SU-DHL-6 (cell line): ENCODE results near the gene IP6K3.

Source experiments
- H2AFZ ChIP-seq: fragments of 200-600 bp; sonication (generic); 2 replicates; pipeline ENCODE4 v1.6.1; 2014; ENCODE audit warnings: low read depth, mild to moderate bottlenecking, moderate library complexity, mixed read lengths, antibody characterized with exemption, low read length; ENCODE audit not compliant: severe bottlenecking
- H3F3A ChIP-seq: fragments of 200-600 bp; shearing (Covaris generic); 2 replicates; pipeline ENCODE4 v1.6.0; 2016; ENCODE audit warnings: antibody characterized with exemption, mild to moderate bottlenecking; ENCODE audit not compliant: insufficient read depth
- H3K27ac ChIP-seq: fragments of 200-600 bp; sonication (generic); 2 replicates; pipeline ENCODE4 v1.5.1; 2016; ENCODE audit warnings: low read depth, mild to moderate bottlenecking, low read length, moderate library complexity, mixed read lengths
- H3K27me3 ChIP-seq: fragments of 200-600 bp; sonication (generic), shearing (Covaris generic); 2 replicates; pipeline ENCODE4 v1.6.0; 2014; ENCODE audit warnings: mild to moderate bottlenecking, low read length
- H3K36me3 ChIP-seq: fragments of 200-600 bp; sonication (generic); 2 replicates; pipeline ENCODE4 v1.6.1; 2014; ENCODE audit warnings: mild to moderate bottlenecking, low read length, mixed read lengths
- H3K4me2 ChIP-seq: fragments of 300-600, 200-600 bp; shearing (Covaris generic), sonication (generic); 2 replicates; pipeline ENCODE4 v1.6.0; 2014; ENCODE audit warnings: low read length, low read depth, mild to moderate bottlenecking; ENCODE audit not compliant: poor library complexity, severe bottlenecking
- H3K4me3 ChIP-seq: fragments of 200-600 bp; sonication (generic); 2 replicates; pipeline ENCODE4 v1.5.1; 2014; ENCODE audit warnings: antibody characterized with exemption, low read length, mild to moderate bottlenecking, mixed read lengths; ENCODE audit not compliant: insufficient read depth, poor library complexity, severe bottlenecking
- H3K79me2 ChIP-seq: fragments of 200-600 bp; sonication (generic); 2 replicates; pipeline ENCODE4 v1.6.1; 2014; ENCODE audit warnings: mild to moderate bottlenecking, low read length, moderate library complexity; ENCODE audit not compliant: insufficient read depth
- H3K9ac ChIP-seq: fragments of 200-600 bp; sonication (generic); 2 replicates; pipeline ENCODE4 v1.7.0; 2014; ENCODE audit warnings: mild to moderate bottlenecking, low read length
- H3K9me2 ChIP-seq: fragments of 200-600 bp; sonication (generic); replicated peaks from 2 replicates; pipeline ENCODE4 v1.6.1; 2014; ENCODE audit warnings: low read length; ENCODE audit not compliant: insufficient read depth
- H3K9me3 ChIP-seq: fragments of 200-600 bp; sonication (generic); 2 replicates; pipeline ENCODE4 v1.6.1; 2014; ENCODE audit warnings: low read length, mixed read lengths; ENCODE audit not compliant: insufficient read depth
- H4K20me1 ChIP-seq: fragments of 200-600 bp; sonication (generic); 2 replicates; pipeline ENCODE4 v1.6.1; 2014; ENCODE audit warnings: low read depth, mild to moderate bottlenecking, antibody characterized with exemption, low read length, moderate library complexity, mixed read lengths
- CTCF ChIP-seq: fragments of 200-600 bp; sonication (generic); IDR thresholded peaks from one replicate; pipeline ENCODE4 v1.5.1; 2017; ENCODE audit warnings: antibody characterized with exemption, mild to moderate bottlenecking, low read length, moderate library complexity; ENCODE audit not compliant: insufficient read depth, poor library complexity, severe bottlenecking
- EZH2phosphoT487 ChIP-seq: fragments of 200-600 bp; sonication (generic), shearing (Covaris generic); conservative IDR thresholded peaks from 2 replicates; pipeline ENCODE4 v1.6.1; 2018; ENCODE audit warnings: mild to moderate bottlenecking, antibody characterized with exemption, low read length, moderate library complexity, mixed read lengths

IP6K3 gene

GRCh38 chr6:33747823-33748222 lies 1.1 kb upstream of the IP6K3 start:
- H4K20me1 ChIP-seq = no peaks in the 10 kb centered on the region; the same call in 1 of the 2 replicates
- no peak overlapping the region for H2AFZ ChIP-seq
- H3K79me2 ChIP-seq = no peaks in the 10 kb centered on the region
- no peaks in the 10 kb centered on the region for H3K9me2 ChIP-seq
- H3F3A ChIP-seq = no peaks in the 10 kb centered on the region
- H3K4me3 ChIP-seq = no peak overlapping the region
- H3K9me3 ChIP-seq = no peaks in the 10 kb centered on the region
- no peaks in the 10 kb centered on the region for H3K36me3 ChIP-seq
- no peak overlapping the region for H3K27ac ChIP-seq
- no peak for TF ChIP-seq EZH2phosphoT487
- no peak for TF ChIP-seq CTCF
- no peak overlapping the region for H3K9ac ChIP-seq
- no peaks in the 10 kb centered on the region for H3K27me3 ChIP-seq
- H3K4me2 ChIP-seq = no peak overlapping the region

GRCh38 chr6:33746036-33746600 lies 587 bp downstream of the IP6K3 start:
- Histone ChIP-seq H3K9ac (no peak overlapping the region), H3K4me3 (no peak overlapping the region), H4K20me1 (no peaks in the 10 kb centered on the region; the same call in 1 of the 2 replicates), H2AFZ (no peak overlapping the region), H3F3A (no peaks in the 10 kb centered on the region), H3K27me3 (no peaks in the 10 kb centered on the region), H3K27ac (no peak overlapping the region), H3K36me3 (no peaks in the 10 kb centered on the region), H3K9me3 (no peaks in the 10 kb centered on the region), H3K4me2 (no peak overlapping the region), H3K79me2 (no peaks in the 10 kb centered on the region), H3K9me2 (no peaks in the 10 kb centered on the region)
- TF ChIP-seq EZH2phosphoT487 (no peak), CTCF (no peak)

- Histone ChIP-seq H3K36me3 (no peaks in the 10 kb centered on the region), H3K4me3 (no peak overlapping the region), H3K9me2 (no peaks in the 10 kb centered on the region), H2AFZ (no peak overlapping the region), H3K9ac (no peak overlapping the region), H3K27ac (no peak overlapping the region), H3F3A (no peaks in the 10 kb centered on the region), H3K27me3 (no peaks in the 10 kb centered on the region), H3K9me3 (no peaks in the 10 kb centered on the region), H4K20me1 (no peaks in the 10 kb centered on the region; the same call in 1 of the 2 replicates), H3K4me2 (no peak overlapping the region), H3K79me2 (no peaks in the 10 kb centered on the region)
- no peak for TF ChIP-seq EZH2phosphoT487
These were observed 1.2 kb downstream of the IP6K3 start for GRCh38 chr6:33745548-33745947.

- Histone ChIP-seq H3K4me2 (no peak overlapping the region), H3K27me3 (no peaks in the 10 kb centered on the region), H3K9me2 (no peaks in the 10 kb centered on the region), H3K4me3 (no peak overlapping the region), H3K9ac (no peak overlapping the region), H3K36me3 (no peaks in the 10 kb centered on the region), H2AFZ (no peak overlapping the region), H3K27ac (no peak overlapping the region), H3F3A (no peaks in the 10 kb centered on the region), H4K20me1 (no peaks in the 10 kb centered on the region), H3K9me3 (no peaks in the 10 kb centered on the region), H3K79me2 (no peaks in the 10 kb centered on the region)
- no peak for TF ChIP-seq EZH2phosphoT487
These were observed 1.7 kb downstream of the IP6K3 start for GRCh38 chr6:33744895-33745546.
